ENCODE data around the gene MAPK11. TPM values are rescaled to one million over a fixed set of nuclear protein-coding genes. Genes with fewer than 3 reads are reported as not detected.

The MAPK11 gene
- total and polyA plus RNA-seq, 5 donors from 2014 or later, result 0.10 to 9.3 (median 0.30) TPM

DNA sequence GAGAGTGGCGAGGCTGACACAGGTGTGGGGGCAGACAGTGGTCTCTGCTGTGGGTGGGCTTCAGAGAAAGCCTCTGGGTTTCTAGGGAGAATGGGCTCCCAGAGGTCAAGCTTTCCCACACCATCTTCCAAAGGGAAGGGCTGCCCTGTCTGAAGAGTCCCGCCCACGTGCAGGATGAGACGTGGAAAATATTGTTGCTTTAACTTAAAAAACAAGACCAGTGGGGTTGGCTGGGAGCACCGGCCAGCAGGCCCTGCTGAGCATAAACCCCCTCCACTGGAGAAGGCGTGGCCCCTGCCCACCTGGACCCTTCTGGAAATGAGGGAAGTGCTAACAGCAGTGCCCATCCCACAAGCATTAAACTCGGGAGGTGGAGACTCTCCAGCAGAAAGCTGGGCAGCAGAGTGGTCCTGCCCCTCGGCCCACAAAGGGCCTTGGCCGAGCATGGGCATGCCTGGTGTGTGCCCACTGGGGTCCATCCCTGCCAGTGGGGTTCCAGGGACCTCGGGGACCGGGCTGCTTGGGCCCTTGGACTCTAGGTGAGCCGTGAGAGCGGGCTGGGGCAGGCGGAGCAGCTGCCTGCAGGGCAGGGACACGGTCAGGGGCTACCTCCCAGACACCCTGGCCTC, 54.0 kb downstream of the MAPK11 start:
- no peaks in the 10 kb centered on the region for H3K27me3 Mint-ChIP-seq
- Histone ChIP-seq H3K4me1 (ENCODE audit: control insufficient read depth, insufficient read depth, low read length, poor library complexity, severe bottlenecking) (no peaks in the 10 kb centered on the region), H3K36me3 (ENCODE audit: control insufficient read depth, insufficient read depth, low read length) (peaks cover 56% of the 10 kb centered on the region), H3K9me3 (ENCODE audit: control insufficient read depth in 2 of 2, low read length in 2 of 2) (no peaks in the 10 kb centered on the region), H3K27ac (ENCODE audit: insufficient read depth, low read length, poor library complexity, severe bottlenecking) (no peak overlapping the region), H3K4me3 (ENCODE audit: low read depth, low read length) (no peak overlapping the region), H3K27me3 (ENCODE audit: control insufficient read depth, insufficient read depth, low read length) (no peaks in the 10 kb centered on the region)
- no peak for DNase-seq
- no peaks in the 10 kb centered on the region for H3K9me3 Mint-ChIP-seq
- no peak for ATAC-seq (ENCODE audit: low read depth in 2 of 2)
- H3K4me1 Mint-ChIP-seq, result peaks cover 6 to 18% (median 14%) of the 10 kb centered on the region in 4 donors
- H3K36me3 Mint-ChIP-seq, result peaks cover 21% of the 10 kb centered on the region
- H3K27ac Mint-ChIP-seq, result no peak overlapping the region
- peak overlapping the region in 1 of 4 donors; percentile 16 for H3K4me3 Mint-ChIP-seq

- H3K36me3 Mint-ChIP-seq, result peaks cover 24% of the 10 kb centered on the region
- peaks cover 56% of the 10 kb centered on the region for H3K36me3 ChIP-seq (ENCODE audit: control insufficient read depth, insufficient read depth, low read length)
- no peak for DNase-seq
Measured at GRCh38 chr22:50215297-50216054, 54.7 kb downstream of the MAPK11 start.

More at GRCh38 chr22:50215297-50216054, 54.7 kb downstream of the MAPK11 start:
- H3K27me3 ChIP-seq (ENCODE audit: control insufficient read depth, insufficient read depth, low read length), result no peaks in the 10 kb centered on the region
- H3K4me3 ChIP-seq (ENCODE audit: low read depth, low read length), result no peak overlapping the region
- no peak overlapping the region for H3K27ac Mint-ChIP-seq
- no peaks in the 10 kb centered on the region for H3K9me3 Mint-ChIP-seq
- H3K4me1 Mint-ChIP-seq, result peaks cover 6 to 21% (median 14%) of the 10 kb centered on the region in 4 donors
- no peak overlapping the region for H3K27ac ChIP-seq (ENCODE audit: insufficient read depth, low read length, poor library complexity, severe bottlenecking)
- no peaks in the 10 kb centered on the region for H3K9me3 ChIP-seq (ENCODE audit: control insufficient read depth in 2 of 2, low read length in 2 of 2)
- H3K4me1 ChIP-seq (ENCODE audit: control insufficient read depth, insufficient read depth, low read length, poor library complexity, severe bottlenecking), result no peaks in the 10 kb centered on the region
- H3K27me3 Mint-ChIP-seq, result no peaks in the 10 kb centered on the region
- ATAC-seq (ENCODE audit: low read depth in 2 of 2), result no peak
- H3K4me3 Mint-ChIP-seq, result no peak overlapping the region

Other genes starting within 250 kb of the MAPK11 start
- not detected for gene TTLL8, start 212.1 kb downstream of the MAPK11 start, total RNA-seq
- not detected for gene TTLL8, start 212.1 kb downstream of the MAPK11 start, polyA plus RNA-seq
- gene MLC1, start 185.0 kb downstream of the MAPK11 start, total RNA-seq, result 1.1 TPM
- under 1 TPM in 3 of 4 donors, not detected in 1; 0.20 to 0.87 (median 0.28) TPM for gene MLC1, start 185.0 kb downstream of the MAPK11 start, polyA plus RNA-seq
- not detected for gene MOV10L1, start 180.4 kb downstream of the MAPK11 start, total RNA-seq
- not detected for gene MOV10L1, start 180.4 kb downstream of the MAPK11 start, polyA plus RNA-seq
- not detected for gene PANX2, start 99.6 kb downstream of the MAPK11 start, total RNA-seq
- not detected for gene PANX2, start 99.6 kb downstream of the MAPK11 start, polyA plus RNA-seq
- 115 TPM for gene TRABD, start 84.5 kb downstream of the MAPK11 start, total RNA-seq
- 10 to 100 TPM; 33.0 to 47.6 (median 38.5) TPM for gene TRABD, start 84.5 kb downstream of the MAPK11 start, polyA plus RNA-seq
- gene SELENOO, start 69.4 kb downstream of the MAPK11 start, total RNA-seq, result 31.9 TPM
- gene SELENOO, start 69.4 kb downstream of the MAPK11 start, polyA plus RNA-seq, result 1 to 10 TPM; 1.8 to 6.5 (median 3.3) TPM
- gene TUBGCP6, start 25.4 kb downstream of the MAPK11 start, total RNA-seq, result 132 TPM
- gene TUBGCP6, start 25.4 kb downstream of the MAPK11 start, polyA plus RNA-seq, result 10 to 100 TPM; 14.0 to 16.3 (median 14.2) TPM
- 125 TPM for gene HDAC10, start 19.1 kb downstream of the MAPK11 start, total RNA-seq
- 10 to 100 TPM in 1 of 4 donors, 1 to 10 TPM in 3; 6.0 to 12.5 (median 7.3) TPM for gene HDAC10, start 19.1 kb downstream of the MAPK11 start, polyA plus RNA-seq
- 2.0 TPM for gene MAPK12, start 8.7 kb downstream of the MAPK11 start, total RNA-seq
- under 1 TPM in 2 of 4 donors, not detected in 2; 0.03 to 0.05 TPM for gene MAPK12, start 8.7 kb downstream of the MAPK11 start, polyA plus RNA-seq
- 3.7 TPM for gene PLXNB2, start 37.3 kb upstream of the MAPK11 start, total RNA-seq
- gene PLXNB2, start 37.3 kb upstream of the MAPK11 start, polyA plus RNA-seq, result under 1 TPM in 3 of 4 donors, not detected in 1; 0.36 to 0.67 (median 0.42) TPM
- 2.1 TPM for gene DENND6B, start 56.6 kb upstream of the MAPK11 start, total RNA-seq
- under 1 TPM; 0.48 to 0.69 (median 0.53) TPM for gene DENND6B, start 56.6 kb upstream of the MAPK11 start, polyA plus RNA-seq
- gene PPP6R2, start 72.9 kb upstream of the MAPK11 start, total RNA-seq, result 85.7 TPM
- 10 to 100 TPM; 15.9 to 19.4 (median 17.2) TPM for gene PPP6R2, start 72.9 kb upstream of the MAPK11 start, polyA plus RNA-seq
- 220 TPM for gene SBF1, start 204.7 kb upstream of the MAPK11 start, total RNA-seq
- 10 to 100 TPM; 16.2 to 29.7 (median 17.6) TPM for gene SBF1, start 204.7 kb upstream of the MAPK11 start, polyA plus RNA-seq
- gene ADM2, start 211.2 kb upstream of the MAPK11 start, total RNA-seq, result 1.9 TPM
- under 1 TPM; 0.06 to 0.95 (median 0.28) TPM for gene ADM2, start 211.2 kb upstream of the MAPK11 start, polyA plus RNA-seq
- gene MIOX, start 216.5 kb upstream of the MAPK11 start, total RNA-seq, result not detected
- not detected for gene MIOX, start 216.5 kb upstream of the MAPK11 start, polyA plus RNA-seq
- 113 TPM for gene LMF2, start 237.3 kb upstream of the MAPK11 start, total RNA-seq
- gene LMF2, start 237.3 kb upstream of the MAPK11 start, polyA plus RNA-seq, result 10 to 100 TPM; 21.5 to 24.2 (median 21.7) TPM
- 112 TPM for gene NCAPH2, start 237.8 kb upstream of the MAPK11 start, total RNA-seq
- 10 to 100 TPM; 35.8 to 43.6 (median 39.8) TPM for gene NCAPH2, start 237.8 kb upstream of the MAPK11 start, polyA plus RNA-seq